Measurements from ENCODE around the gene CLN6.

DNA sequence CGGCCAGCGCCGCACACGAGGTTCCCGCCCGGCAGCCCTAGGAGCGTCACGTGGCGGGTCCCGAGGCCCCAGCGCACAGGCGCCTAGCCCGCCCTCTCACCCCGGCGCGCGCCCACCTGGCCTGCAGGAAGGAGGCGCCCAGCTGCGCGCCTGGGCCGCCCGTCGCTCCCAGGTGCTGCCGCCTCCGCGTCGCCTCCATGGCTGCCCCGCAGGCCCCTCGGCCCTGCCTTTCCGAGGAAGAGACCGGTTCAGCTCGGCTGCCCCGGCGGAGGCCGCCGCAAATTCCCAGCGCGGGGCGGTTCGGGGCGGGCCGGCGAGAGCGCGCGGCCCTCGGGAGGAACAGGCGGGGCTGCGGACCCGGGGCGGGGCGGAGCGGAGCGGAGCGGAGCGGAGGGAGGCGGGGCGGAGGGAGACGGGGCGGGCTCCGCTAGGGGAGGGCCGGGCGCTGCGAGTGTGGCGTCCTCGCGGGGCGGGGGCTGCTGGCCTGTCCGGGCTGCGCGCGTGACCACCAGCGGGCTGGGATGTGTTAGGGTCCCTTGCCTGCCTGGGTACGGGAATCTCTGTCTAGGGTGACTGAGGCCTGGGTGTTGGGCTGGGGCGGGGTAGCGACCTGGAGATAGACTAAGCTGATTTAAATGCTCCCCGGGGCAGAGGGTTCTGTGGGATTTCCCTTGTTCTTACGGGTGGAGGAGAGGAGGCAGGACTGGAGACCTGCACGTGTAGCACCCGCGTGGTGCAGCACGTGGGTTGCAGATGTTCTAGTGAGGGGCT, at the start of gene CLN6:
- TF ChIP-seq POLR2A (IDR thresholded peaks at IDR 0.05; ENCODE audit: low read depth, low read length) (no peak; the same call in 1 of the 2 replicates), POLR2AphosphoS5 (IDR thresholded peaks at IDR 0.05; ENCODE audit: low read depth, low read length) (no peak; the same call in 1 of the 2 replicates), TAF1 (IDR thresholded peaks at IDR 0.05; ENCODE audit: low read depth, low read length) (no peak; the same call in 1 of the 2 replicates), POU2F2 (IDR thresholded peaks at IDR 0.05; ENCODE audit: low read depth, low read length) (0 out of 2 replicates have a peak, but pooled peaks have one; percentile 20), SPI1 (IDR thresholded peaks at IDR 0.05; ENCODE audit: low read depth, low read length) (no peak)
